ENCODE data around the gene VSIG10L. TPM values are rescaled to one million over a fixed set of nuclear protein-coding genes. Genes with fewer than 3 reads are reported as not detected.

Gene VSIG10L
- total RNA-seq, 4 donors from 2014 or later = 0.26 to 3.6 (median 1.7) TPM

DNA sequence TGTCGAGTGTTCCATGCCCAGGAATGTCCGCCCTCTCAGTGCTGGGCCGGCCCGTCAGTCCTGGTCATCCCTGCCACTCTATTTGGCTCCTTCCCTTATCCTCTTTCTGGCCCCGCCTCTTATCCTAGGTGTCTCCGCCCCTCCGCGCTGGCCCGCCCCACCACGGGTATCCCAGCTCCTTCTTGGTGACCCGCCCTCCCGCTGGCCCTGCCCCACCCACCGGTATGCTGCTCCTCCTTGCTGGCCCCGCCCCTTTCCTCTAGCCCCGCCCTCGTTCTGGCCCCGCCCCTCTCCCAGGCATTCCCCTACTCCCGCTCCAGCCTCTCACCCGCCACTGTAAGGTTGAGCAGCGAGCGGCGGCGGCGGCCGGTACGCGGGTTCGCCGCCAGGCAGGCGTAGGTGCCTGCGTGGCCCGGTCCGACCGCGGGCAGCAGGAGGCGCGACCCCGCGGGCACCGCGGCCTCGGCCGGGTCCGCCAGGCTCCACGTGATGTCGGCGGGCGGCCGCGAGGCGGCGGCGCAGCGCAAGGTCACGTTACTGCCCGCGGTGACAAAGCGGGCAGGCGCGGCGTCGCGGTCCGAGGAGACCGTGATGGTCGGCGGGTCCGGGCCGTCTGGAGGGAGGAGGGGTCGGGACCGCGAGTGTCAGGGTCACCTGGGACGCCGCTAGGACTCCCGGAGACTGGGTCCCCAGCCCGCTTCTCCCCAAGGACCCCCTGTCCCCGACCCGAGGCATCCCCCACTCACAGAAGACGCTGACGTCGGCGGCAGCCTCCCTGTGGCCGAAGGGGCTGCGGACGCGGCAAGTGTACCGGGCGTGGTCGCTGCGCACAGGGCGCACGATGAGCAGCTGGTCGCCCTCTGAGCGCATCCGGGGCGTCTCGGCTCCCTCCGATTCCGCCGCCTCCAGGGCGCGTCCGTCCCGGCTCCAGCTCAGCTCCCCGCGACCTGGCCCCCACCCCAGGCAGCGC is 2.0 kb downstream of the VSIG10L start:
- Histone ChIP-seq H3K4me3 (peak overlapping the region; percentile 61 to 67), H3K36me3 (no peaks in the 10 kb centered on the region), H3K4me1 (no peaks in the 10 kb centered on the region), H3K27ac (peak overlapping the region; percentile 44 to 84), H3K9me3 (no peaks in the 10 kb centered on the region), H3K27me3 (no peaks in the 10 kb centered on the region)
- TF ChIP-seq, protein P1, sequence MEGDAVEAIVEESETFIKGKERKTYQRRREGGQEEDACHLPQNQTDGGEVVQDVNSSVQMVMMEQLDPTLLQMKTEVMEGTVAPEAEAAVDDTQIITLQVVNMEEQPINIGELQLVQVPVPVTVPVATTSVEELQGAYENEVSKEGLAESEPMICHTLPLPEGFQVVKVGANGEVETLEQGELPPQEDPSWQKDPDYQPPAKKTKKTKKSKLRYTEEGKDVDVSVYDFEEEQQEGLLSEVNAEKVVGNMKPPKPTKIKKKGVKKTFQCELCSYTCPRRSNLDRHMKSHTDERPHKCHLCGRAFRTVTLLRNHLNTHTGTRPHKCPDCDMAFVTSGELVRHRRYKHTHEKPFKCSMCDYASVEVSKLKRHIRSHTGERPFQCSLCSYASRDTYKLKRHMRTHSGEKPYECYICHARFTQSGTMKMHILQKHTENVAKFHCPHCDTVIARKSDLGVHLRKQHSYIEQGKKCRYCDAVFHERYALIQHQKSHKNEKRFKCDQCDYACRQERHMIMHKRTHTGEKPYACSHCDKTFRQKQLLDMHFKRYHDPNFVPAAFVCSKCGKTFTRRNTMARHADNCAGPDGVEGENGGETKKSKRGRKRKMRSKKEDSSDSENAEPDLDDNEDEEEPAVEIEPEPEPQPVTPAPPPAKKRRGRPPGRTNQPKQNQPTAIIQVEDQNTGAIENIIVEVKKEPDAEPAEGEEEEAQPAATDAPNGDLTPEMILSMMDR (IDR thresholded peaks at IDR 0.05) = peak in 3 of 4 experiments; percentile 40 to 78 (median 59)
- TF ChIP-seq POLR2A (IDR thresholded peaks at IDR 0.05) = peak; percentile 83 to 86
- intact Hi-C loops (cut with DNase I; ENCODE audit: low total_unique reads) = no loop called here
- peak; percentile 99 to 100 for DNase-seq

DNA sequence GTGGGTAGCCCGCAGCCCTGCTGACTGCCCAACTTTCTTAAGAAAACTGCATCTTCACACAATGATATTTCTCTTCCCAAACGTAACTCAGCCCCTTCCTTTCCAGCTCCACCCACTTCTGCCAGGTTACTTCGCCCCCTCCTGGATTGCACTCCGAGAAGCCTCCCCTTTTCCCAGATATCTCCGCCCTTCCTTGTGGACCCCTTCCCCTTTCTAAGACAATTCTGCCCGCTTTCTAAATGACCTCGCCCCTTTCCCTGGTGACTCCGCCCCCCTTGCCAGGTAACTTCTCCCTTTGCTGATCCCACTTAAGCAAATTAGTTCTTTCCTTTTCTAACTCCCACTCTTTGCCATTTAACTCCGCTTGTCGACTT is 2.6 kb downstream of the VSIG10L start:
- H3K27ac ChIP-seq = peak overlapping the region; percentile 44 to 84
- H3K4me1 ChIP-seq = no peaks in the 10 kb centered on the region
- peak overlapping the region; percentile 61 to 67 for H3K4me3 ChIP-seq
- intact Hi-C loops (cut with DNase I; ENCODE audit: low total_unique reads) = no loop called here
- TF ChIP-seq POLR2A (IDR thresholded peaks at IDR 0.05) = no peak
- TF ChIP-seq, protein P1 (IDR thresholded peaks at IDR 0.05) = no peak
- no peaks in the 10 kb centered on the region for H3K9me3 ChIP-seq
- no peaks in the 10 kb centered on the region for H3K36me3 ChIP-seq
- H3K27me3 ChIP-seq = no peaks in the 10 kb centered on the region
- DNase-seq = no peak

DNA sequence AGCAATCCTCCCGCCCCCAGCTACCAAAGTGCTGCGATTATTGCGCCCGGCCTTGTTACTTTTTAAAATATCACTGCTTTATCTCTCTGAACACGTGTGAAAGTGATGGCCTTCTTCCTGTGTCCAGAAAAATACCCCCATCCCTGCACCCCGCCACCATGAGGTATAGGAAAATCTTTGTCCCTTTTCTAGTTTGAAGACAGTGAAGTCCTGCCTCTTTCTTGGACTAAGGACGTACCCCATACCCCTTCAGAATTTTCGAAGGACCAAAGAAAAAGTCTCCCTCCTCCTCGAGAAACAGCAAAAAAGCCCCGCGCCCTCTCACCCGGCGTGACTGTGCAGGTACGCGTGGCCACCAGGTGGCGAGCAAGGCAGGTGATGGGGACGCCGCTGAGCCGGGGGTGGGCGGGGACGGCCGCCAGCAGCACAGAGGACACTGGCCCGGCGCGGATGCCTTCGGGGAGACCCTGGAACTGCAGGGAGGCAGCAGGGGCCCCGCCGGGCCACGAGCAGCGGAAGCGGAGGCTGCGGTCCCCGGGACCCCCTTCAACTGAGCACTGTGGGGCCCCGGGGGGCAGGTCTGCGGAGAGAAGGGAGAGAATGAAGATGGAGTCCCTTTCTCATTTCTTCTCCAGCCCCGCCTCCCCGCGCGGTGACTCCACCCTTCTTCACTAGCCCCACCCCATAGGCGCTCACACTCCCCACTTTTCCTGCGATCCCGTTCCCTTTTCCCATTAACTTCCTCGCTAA is 3.2 kb downstream of the VSIG10L start:
- Histone ChIP-seq H3K27ac (peak overlapping the region; percentile 44 to 84), H3K4me1 (no peaks in the 10 kb centered on the region), H3K9me3 (no peaks in the 10 kb centered on the region), H3K4me3 (peak overlapping the region; percentile 61 to 67), H3K36me3 (no peaks in the 10 kb centered on the region), H3K27me3 (no peaks in the 10 kb centered on the region)
- DNase-seq = peak; percentile 86 to 87
- TF ChIP-seq, protein P1 (IDR thresholded peaks at IDR 0.05) = peak; percentile 82 to 92 (median 88)
- TF ChIP-seq POLR2A (IDR thresholded peaks at IDR 0.05) = no peak
- intact Hi-C loops (cut with DNase I; ENCODE audit: low total_unique reads) = no loop called here

DNA sequence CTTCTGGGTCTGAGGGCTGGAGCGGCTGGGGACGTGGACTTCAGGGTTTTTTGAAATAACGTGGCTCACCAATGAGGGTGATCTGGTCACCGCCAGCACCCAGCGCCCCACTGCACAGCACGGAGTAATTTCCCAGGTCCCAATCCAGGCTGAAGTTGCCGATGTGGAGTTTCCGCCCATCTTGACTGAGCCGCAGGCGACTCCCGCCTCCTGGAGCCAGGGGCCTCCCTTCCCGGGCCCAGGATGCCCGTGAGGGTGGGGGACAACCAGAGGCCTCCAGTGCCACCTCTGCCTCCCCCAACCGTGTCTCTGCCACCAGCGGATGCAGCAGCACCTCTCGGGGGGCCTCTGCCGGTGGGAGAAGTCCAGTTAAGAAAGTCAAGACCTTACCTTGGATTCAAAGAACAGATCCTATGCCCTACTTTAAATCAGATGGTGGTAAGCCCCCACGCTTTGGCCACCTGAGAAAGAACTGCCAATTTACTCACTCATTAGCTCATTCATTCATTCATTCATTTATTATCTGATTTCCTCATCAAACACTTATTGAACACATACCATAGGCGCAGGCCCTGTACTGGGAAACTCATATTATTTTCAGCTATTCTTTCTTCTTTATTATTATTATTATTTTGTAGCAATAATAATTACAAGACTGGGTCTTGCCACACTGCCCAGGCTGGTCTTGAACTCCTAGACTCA is 3.9 kb downstream of the VSIG10L start:
- DNase-seq = no peak
- H3K27ac ChIP-seq = peak overlapping the region in 1 of 2 donors; percentile 84
- intact Hi-C loops (cut with DNase I; ENCODE audit: low total_unique reads) = no loop called here

More for the DNA sequence above, 3.9 kb downstream of the VSIG10L start:
- H3K4me1 ChIP-seq = no peaks in the 10 kb centered on the region
- no peaks in the 10 kb centered on the region for H3K36me3 ChIP-seq
- H3K4me3 ChIP-seq = no peak overlapping the region
- TF ChIP-seq POLR2A (IDR thresholded peaks at IDR 0.05) = no peak
- TF ChIP-seq, protein P1 (IDR thresholded peaks at IDR 0.05) = no peak
- H3K27me3 ChIP-seq = no peaks in the 10 kb centered on the region
- no peaks in the 10 kb centered on the region for H3K9me3 ChIP-seq
